Measurements from ENCODE around the gene ME3.

The ME3 gene

GRCh38 chr11:86416494-86416893, 255.9 kb downstream of the ME3 start:
- DNase-seq = no peak

GRCh38 chr11:86415026-86415425, 257.4 kb downstream of the ME3 start:
- DNase-seq = no peak

- no peak for DNase-seq
These were observed 258.4 kb downstream of the ME3 start for GRCh38 chr11:86414032-86414431.

- peak; percentile 13 for DNase-seq
These were observed 263.6 kb downstream of the ME3 start for GRCh38 chr11:86408845-86409244.

GRCh38 chr11:86403458-86403857, 269.0 kb downstream of the ME3 start:
- no peak for DNase-seq

DNA sequence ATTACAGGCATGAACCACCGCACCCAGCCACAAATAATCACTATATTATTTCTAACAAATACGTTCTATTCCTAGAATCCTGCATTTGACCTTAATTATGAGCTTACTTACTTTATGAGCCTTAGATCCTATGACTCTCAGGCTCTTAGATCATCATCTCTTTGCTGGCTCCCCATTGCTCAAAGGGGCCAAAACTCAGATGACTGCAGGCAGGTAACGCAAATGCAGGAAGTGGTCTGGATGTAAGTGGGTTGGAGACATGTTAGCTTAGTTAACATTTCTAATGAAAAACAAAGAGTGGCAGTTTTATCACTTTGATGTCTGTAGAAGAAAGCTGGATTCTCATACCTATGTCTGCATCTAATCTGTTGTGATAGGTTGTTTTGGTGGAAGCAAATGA, 274.3 kb downstream of the ME3 start:
- no peak for DNase-seq

- no peak for DNase-seq
These were observed 275.1 kb downstream of the ME3 start for GRCh38 chr11:86397351-86397750.

- peak; percentile 78 for DNase-seq
These were observed 276.0 kb downstream of the ME3 start for GRCh38 chr11:86396396-86396795.

DNA sequence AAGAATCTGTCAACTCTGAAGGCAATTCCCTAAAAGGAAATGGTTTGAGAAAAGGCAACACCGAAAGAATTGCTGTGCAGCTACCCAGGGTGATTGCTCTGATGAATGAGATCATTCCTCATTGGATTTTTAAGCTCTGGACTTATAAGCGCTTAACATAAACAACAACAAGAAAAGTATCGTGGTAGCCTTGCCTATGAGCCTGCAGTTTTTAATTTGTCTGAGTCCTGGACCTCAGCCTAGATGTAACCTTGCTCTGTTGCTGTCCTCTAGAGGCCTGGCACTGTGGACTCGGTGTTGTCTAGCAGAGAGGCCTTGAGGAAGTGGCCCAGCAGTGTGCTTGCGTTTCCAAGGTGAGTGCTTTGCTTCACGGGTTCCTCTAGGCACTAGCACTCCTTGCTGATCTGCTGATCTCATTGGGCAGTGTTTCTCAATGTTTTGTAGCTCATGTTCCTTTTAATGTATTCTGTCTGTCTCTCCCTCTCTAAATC, 277.3 kb downstream of the ME3 start:
- peak; percentile 12 for DNase-seq

Data from HCEC 1CT (cell line).